ENCODE data around the gene CACNA1C.

The CACNA1C gene

GRCh38 chr12:2449586-2449985, 396.8 kb downstream of the CACNA1C start:
- TF ChIP-seq CTCF (IDR thresholded peaks at IDR 0.05; ENCODE audit: low read depth, low read length, missing control alignments), result no peak
- in situ Hi-C loops (cut with HindIII; ENCODE audit: low sequenced_read_pairs), result no loop called here
- H3K4me3 ChIP-seq (ENCODE audit: low read depth, low read length), result no peak overlapping the region
- DNase-seq (ENCODE audit: low read depth), result no peak

- no peak overlapping the region for H3K4me3 ChIP-seq (ENCODE audit: low read depth, low read length)
- in situ Hi-C loops (cut with HindIII; ENCODE audit: low sequenced_read_pairs), result no loop called here
- no peak for TF ChIP-seq CTCF (IDR thresholded peaks at IDR 0.05; ENCODE audit: low read depth, low read length, missing control alignments)
- no peak for DNase-seq (ENCODE audit: low read depth)
Observed at GRCh38 chr12:2450553-2450952, 397.8 kb downstream of the CACNA1C start.

GRCh38 chr12:2451025-2451424, 398.2 kb downstream of the CACNA1C start:
- peak; percentile 66 for DNase-seq (ENCODE audit: low read depth)
- in situ Hi-C loops (cut with HindIII; ENCODE audit: low sequenced_read_pairs), result no loop called here
- H3K4me3 ChIP-seq (ENCODE audit: low read depth, low read length), result no peak overlapping the region
- no peak for TF ChIP-seq CTCF (IDR thresholded peaks at IDR 0.05; ENCODE audit: low read depth, low read length, missing control alignments)

GRCh38 chr12:2451497-2451896, 398.7 kb downstream of the CACNA1C start:
- no peak for TF ChIP-seq CTCF (IDR thresholded peaks at IDR 0.05; ENCODE audit: low read depth, low read length, missing control alignments)
- in situ Hi-C loops (cut with HindIII; ENCODE audit: low sequenced_read_pairs), result no loop called here
- H3K4me3 ChIP-seq (ENCODE audit: low read depth, low read length), result no peak overlapping the region
- DNase-seq (ENCODE audit: low read depth), result no peak

- no peak for TF ChIP-seq CTCF (IDR thresholded peaks at IDR 0.05; ENCODE audit: low read depth, low read length, missing control alignments)
- H3K4me3 ChIP-seq (ENCODE audit: low read depth, low read length), result no peak overlapping the region
- in situ Hi-C loops (cut with HindIII; ENCODE audit: low sequenced_read_pairs), result no loop called here
- DNase-seq (ENCODE audit: low read depth), result no peak
Observed at GRCh38 chr12:2453076-2453760, 400.4 kb downstream of the CACNA1C start.

GRCh38 chr12:2453761-2454090, 400.9 kb downstream of the CACNA1C start:
- no peak for DNase-seq (ENCODE audit: low read depth)
- in situ Hi-C loops (cut with HindIII; ENCODE audit: low sequenced_read_pairs), result no loop called here
- H3K4me3 ChIP-seq (ENCODE audit: low read depth, low read length), result no peak overlapping the region
- no peak for TF ChIP-seq CTCF (IDR thresholded peaks at IDR 0.05; ENCODE audit: low read depth, low read length, missing control alignments)
